SK-N-MC (cell line): Measurements from ENCODE around the gene MRPS7.
"Not testable (repeated sequence)": the region's sequence is repeated elsewhere in the genome, so short reads cannot be mapped to it uniquely, and the experiment has no call there.

ENCODE experiments used
- DNase-seq: peaks from one replicate; pipeline ENCODE4 v3.0.0-alpha.2; 2011; ENCODE audit warnings: low read depth, low spot score
- H3K27ac ChIP-seq: fragments of 200-600 bp; sonication (generic); 2 replicates; pipeline ENCODE4 v1.5.1; 2016; ENCODE audit warnings: mixed run types
- H3K36me3 ChIP-seq: fragments of 200-600 bp; sonication (generic); 2 replicates; pipeline ENCODE4 v1.6.1; 2017; ENCODE audit warnings: antibody characterized with exemption, low read length, mixed read lengths; ENCODE audit not compliant: insufficient read depth
- H3K4me3 ChIP-seq: fragments of 200-600 bp; sonication (generic); 2 replicates; pipeline ENCODE4 v1.5.1; 2016
- H3K9ac ChIP-seq: fragments of 200-600 bp; sonication (generic); 2 replicates; pipeline ENCODE4 v1.8.0; 2017; ENCODE audit warnings: mixed run types, mixed read lengths; ENCODE audit not compliant: insufficient read length
- H3K9me3 ChIP-seq: fragments of 200-600 bp; sonication (generic); 2 replicates; pipeline ENCODE4 v1.6.1; 2017; ENCODE audit warnings: low read depth, mild to moderate bottlenecking, antibody characterized with exemption, low read length, moderate library complexity, mixed read lengths
- EZH2 ChIP-seq: fragments of 200-600 bp; sonication (generic); IDR thresholded peaks from one replicate; pipeline ENCODE4 v1.6.1; 2017; ENCODE audit warnings: antibody characterized with exemption
- FOXP2 ChIP-seq: optimal IDR thresholded peaks from 2 replicates; pipeline ENCODE3; 2011; ENCODE audit warnings: mild to moderate bottlenecking, moderate library complexity; ENCODE audit not compliant: insufficient read depth; ENCODE audit errors: extremely low read length, control extremely low read depth
- POLR2AphosphoS5 ChIP-seq: IDR thresholded peaks from 2 replicates; pipeline ENCODE4 v1.6.1; 2012; ENCODE audit warnings: mild to moderate bottlenecking, low read depth, low read length, borderline replicate concordance

MRPS7 gene

GRCh38 chr17:75288359-75288758 lies 26.7 kb downstream of the MRPS7 start:
- Histone ChIP-seq H3K27ac (no peak overlapping the region), H3K36me3 (no peaks in the 10 kb centered on the region; the same call in 1 of the 2 replicates), H3K9ac (peak overlapping the region; percentile 89), H3K4me3 (peak overlapping the region; percentile 94), H3K9me3 (no peaks in the 10 kb centered on the region)
- DNase-seq, result no peak
- TF ChIP-seq POLR2AphosphoS5 (no peak), FOXP2 (no peak), EZH2 (no peak)

DNA sequence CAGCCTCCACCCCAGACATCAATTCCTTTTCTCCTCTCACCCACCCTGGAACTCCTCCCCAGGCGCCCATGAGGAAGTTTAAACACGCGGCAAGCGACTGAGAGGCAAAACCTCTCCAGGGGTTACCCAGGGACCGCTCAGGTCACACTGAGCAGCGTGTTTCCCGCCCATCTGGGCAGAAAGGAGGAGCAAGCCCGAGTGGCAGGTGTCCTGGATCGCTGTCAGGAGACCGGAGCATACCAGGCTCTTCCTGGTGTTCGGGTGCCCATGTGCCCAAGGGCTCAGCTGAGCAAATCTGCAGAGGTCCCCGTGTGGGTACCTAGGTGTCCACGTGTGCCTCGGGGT lies 27.1 kb downstream of the MRPS7 start:
- peak overlapping the region; percentile 94 for H3K4me3 ChIP-seq
- TF ChIP-seq POLR2AphosphoS5, result no peak
- no peak for TF ChIP-seq FOXP2
- TF ChIP-seq EZH2, result no peak
- DNase-seq, result no peak
- no peaks in the 10 kb centered on the region for H3K9me3 ChIP-seq
- H3K9ac ChIP-seq, result peak overlapping the region; percentile 89
- no peak overlapping the region for H3K27ac ChIP-seq
- H3K36me3 ChIP-seq, result no peaks in the 10 kb centered on the region; the same call in 1 of the 2 replicates

DNA sequence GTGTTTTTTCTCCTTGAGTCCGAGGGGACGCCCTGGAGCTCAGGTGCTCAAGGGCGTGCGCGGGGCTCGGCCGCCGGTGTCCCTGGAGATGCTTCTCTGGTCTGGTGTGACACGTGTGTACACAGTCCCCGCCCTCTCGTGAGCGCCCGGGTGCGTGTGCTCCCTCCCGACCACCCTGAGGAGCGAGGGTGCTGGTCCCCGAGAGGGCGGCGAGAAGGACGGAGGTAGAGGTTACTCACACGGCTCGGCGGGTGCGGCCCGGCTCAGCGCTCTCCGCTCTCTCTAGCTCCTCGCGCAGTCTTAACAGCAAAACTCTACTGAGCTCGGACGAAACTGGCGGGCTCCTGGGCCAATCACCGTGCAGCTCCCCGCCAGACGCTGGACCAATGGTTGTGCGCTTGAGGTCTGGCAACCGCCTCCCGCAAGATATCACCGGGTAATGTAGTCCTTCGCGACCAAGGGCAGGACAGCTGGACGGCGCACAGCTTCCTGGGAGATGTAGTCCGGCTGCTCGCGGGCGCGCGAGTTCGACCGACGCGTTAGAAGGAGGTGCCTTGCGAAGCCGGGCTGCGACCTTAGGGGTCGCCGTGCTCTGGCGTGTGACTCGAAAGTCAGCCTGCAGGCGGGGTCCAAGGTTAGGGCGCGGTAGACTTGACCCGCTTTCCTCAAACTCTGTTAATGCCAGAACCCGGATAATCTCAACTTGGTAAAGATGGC lies 27.6 kb downstream of the MRPS7 start, which contains the start of gene SLC25A19:
SLC25A19 (minus strand) TSS at position 319 of the 717 bp plus-strand sequence. CDS start 2,669 bp downstream, outside the sequence.
- no peaks in the 10 kb centered on the region for H3K9me3 ChIP-seq
- TF ChIP-seq FOXP2 (no peak), POLR2AphosphoS5 (peak; percentile 93), EZH2 (no peak)
- H3K36me3 ChIP-seq, result no peaks in the 10 kb centered on the region; the same call in 1 of the 2 replicates
- H3K9ac ChIP-seq, result peak within 1 kb of the TSS; percentile 89
- peak within 1 kb of the TSS; percentile 59; the same call in 1 of the 2 replicates for H3K27ac ChIP-seq
- H3K4me3 ChIP-seq, result peak within 1 kb of the TSS; percentile 94
- DNase-seq, result peak; percentile 91

- Histone ChIP-seq H3K27ac (peak overlapping the region; percentile 59; the same call in 1 of the 2 replicates), H3K9ac (peak overlapping the region; percentile 69), H3K36me3 (no peaks in the 10 kb centered on the region; the same call in 1 of the 2 replicates), H3K9me3 (no peaks in the 10 kb centered on the region), H3K4me3 (peak overlapping the region; percentile 94)
- DNase-seq, result no peak
- TF ChIP-seq EZH2 (no peak), POLR2AphosphoS5 (no peak), FOXP2 (no peak)
Observed at GRCh38 chr17:75289832-75290337, 28.2 kb downstream of the MRPS7 start.

DNA sequence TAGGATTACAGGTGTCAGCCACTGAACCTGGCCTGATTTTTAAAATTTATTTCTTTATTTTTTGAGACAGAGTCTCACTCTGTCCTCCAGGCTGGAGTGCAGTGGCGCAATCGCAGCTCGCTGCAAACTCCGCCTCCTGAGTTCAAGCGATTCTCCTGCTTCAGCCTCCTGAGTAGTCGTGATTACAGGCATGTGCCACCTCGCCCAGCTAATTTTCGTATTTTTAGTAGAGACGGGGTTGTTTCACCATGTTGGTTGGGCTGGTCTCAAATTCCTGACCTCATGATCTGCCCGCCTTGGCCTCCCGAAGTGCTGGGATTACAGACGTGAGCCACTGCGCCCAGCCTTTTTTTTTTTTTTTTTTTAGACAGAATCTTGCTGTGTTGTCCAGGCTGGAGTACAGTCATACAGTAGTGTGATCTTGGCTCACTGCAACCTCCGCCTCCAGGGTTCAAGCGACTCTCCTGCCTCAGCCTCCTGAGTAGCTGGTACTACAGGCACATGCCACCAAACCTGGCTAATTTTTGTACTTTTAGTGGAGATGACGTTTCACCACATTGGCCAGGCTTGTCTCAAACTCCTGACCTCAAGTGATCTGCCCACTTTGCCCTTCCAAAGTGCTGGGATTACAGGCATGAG lies 31.2 kb downstream of the MRPS7 start:
- not testable (repeated sequence) for H3K36me3 ChIP-seq, H3K27ac ChIP-seq, H3K9ac ChIP-seq, H3K4me3 ChIP-seq, DNase-seq, H3K9me3 ChIP-seq

- H3K9ac ChIP-seq, result no peak overlapping the region
- H3K9me3 ChIP-seq, result no peaks in the 10 kb centered on the region
- DNase-seq, result no peak
- TF ChIP-seq EZH2, result no peak
- no peak for TF ChIP-seq POLR2AphosphoS5
- TF ChIP-seq FOXP2, result no peak
- H3K36me3 ChIP-seq, result no peaks in the 10 kb centered on the region
- H3K4me3 ChIP-seq, result no peak overlapping the region
- H3K27ac ChIP-seq, result no peak overlapping the region
Observed at GRCh38 chr17:75295201-75296158, 33.8 kb downstream of the MRPS7 start.

DNA sequence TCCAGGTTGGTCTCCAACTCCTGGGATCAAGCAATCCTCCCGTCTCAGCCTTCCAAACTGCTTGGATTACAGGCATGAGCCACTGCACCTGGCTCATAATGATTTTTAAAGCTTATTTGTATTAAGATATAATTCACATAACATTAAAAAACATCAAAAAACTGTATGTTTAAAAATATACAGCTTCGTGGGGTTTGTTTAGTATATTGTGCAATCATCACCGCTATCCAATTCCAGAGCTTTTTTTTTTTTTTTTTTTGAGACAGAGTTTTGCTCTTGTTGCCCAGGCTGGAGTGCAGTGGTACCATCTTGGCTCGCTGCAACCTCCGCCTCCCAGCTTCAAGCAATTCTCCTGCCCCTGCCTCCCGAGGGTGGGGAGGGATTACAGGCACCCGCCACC lies 38.6 kb downstream of the MRPS7 start:
- Histone ChIP-seq H3K9me3 (no peaks in the 10 kb centered on the region), H3K4me3 (no peak overlapping the region), H3K9ac (no peak overlapping the region), H3K27ac (no peak overlapping the region), H3K36me3 (no peaks in the 10 kb centered on the region)
- TF ChIP-seq FOXP2 (no peak), EZH2 (no peak), POLR2AphosphoS5 (no peak)
- no peak for DNase-seq

DNA sequence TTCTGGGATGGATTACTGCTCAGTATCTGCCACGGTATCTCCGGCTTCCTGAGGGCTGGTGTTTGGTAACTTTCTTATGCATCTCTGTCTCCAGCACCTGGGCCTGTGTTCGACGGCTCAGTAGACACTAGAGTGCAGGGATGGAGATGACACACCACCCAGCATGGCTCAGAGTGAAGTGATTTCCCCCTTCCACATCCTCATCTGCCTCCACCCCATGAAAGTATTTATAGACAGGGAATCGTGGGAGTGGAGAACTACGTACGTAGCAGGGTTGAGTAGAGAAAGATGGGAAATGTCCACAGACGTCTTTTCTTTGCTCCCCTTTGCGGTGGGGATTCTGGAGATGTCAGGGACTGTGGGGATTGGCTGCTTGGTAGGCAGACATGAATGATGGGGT lies 39.4 kb downstream of the MRPS7 start:
- DNase-seq, result no peak
- Histone ChIP-seq H3K27ac (no peak overlapping the region), H3K9ac (no peak overlapping the region), H3K4me3 (no peak overlapping the region), H3K36me3 (no peaks in the 10 kb centered on the region), H3K9me3 (no peaks in the 10 kb centered on the region)
- no peak for TF ChIP-seq FOXP2
- TF ChIP-seq EZH2, result no peak
- no peak for TF ChIP-seq POLR2AphosphoS5
